Skin epidermis (tissue), 12 donors: ENCODE results near the gene SOD3.

Source experiments
- H3K27ac ChIP-seq, 21 experiments: fragments of 200-600 bp; sonication (generic) in 11 of 21; one replicate each; pipeline ENCODE4 v1.5.0; 2020; ENCODE audit warnings: mild to moderate bottlenecking in 3 of 21, inconsistent platforms in 2 of 21, moderate library complexity in 2 of 21
- H3K4me3 ChIP-seq, 7 experiments: fragments of 200-600 bp; sonication (generic) in 2 of 7; one replicate each; pipeline ENCODE4 v1.5.0; 2020; ENCODE audit warnings: inconsistent platforms in 2 of 7, mild to moderate bottlenecking in 2 of 7, moderate library complexity in 1 of 7

The SOD3 gene

DNA sequence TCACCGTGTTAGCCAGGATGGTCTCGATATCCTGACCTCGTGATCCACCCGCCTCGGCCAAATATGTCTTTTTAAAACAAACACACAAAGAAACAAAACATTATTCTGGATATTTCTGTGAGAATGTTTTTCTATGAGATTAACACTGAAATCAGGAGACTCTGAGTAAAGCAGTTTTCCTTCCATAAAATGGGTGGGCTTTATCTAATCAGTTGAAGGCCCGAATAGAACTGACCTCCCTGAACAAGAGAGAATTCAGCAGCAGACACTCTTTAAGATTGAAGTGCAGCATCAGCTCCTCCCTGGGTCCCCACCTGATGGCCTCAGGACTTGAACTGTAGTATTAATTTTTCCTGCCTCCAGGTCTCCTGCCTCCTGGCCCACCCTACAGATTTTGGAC, 22.4 kb upstream of the SOD3 start:
- no peak overlapping the region for H3K4me3 ChIP-seq
- H3K27ac ChIP-seq, result no peak overlapping the region

DNA sequence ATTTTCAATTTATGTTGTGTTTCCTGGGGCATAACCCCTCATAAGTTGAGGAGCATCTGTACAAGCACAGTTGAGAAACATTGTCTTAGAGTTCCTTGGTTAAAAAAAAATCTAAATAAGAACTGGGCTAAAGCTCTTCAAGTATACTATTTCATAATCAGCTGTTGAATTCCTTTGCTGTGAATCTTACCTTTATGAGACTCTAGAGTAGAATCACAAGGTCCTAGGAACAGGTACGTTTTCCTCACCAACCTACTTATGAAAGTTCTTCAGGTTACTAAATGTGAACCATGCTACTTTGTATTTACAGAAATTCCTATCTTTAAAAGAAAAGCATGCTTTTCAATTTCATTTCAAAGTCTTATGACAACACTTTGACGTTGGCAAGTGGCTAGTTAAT, 20.9 kb upstream of the SOD3 start:
- H3K27ac ChIP-seq, result no peak overlapping the region
- no peak overlapping the region for H3K4me3 ChIP-seq

DNA sequence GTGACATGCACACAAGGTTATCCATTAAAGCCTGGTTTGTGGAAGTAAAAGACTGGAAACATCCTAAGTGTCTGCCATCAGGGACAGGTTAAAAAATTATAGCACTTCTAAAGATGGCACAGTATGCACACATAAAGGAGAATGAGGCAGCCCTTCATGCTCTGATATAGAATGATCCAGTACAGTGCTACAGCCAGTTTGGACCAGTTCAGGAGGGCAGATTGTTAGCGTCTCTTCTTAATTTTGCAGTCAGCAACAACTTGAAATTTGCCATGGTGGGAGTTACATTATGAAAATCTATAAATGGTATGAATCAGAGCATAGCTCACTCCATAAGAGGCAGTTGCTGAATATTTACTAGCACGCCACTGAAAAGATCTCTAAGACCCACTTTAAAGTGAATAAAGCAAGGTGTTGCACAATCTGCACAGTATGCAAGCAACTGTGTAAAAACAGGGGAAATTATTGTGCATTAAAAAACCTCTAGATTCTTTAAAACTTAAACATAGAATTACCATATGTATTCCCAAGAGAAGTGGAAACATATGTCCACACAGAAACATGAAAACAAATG, 20.3 kb upstream of the SOD3 start:
- Histone ChIP-seq H3K27ac (no peak overlapping the region), H3K4me3 (no peak overlapping the region)

- no peak overlapping the region for H3K27ac ChIP-seq
- H3K4me3 ChIP-seq, result no peak overlapping the region
Measured at GRCh38 chr4:24775750-24776149, 19.6 kb upstream of the SOD3 start.

DNA sequence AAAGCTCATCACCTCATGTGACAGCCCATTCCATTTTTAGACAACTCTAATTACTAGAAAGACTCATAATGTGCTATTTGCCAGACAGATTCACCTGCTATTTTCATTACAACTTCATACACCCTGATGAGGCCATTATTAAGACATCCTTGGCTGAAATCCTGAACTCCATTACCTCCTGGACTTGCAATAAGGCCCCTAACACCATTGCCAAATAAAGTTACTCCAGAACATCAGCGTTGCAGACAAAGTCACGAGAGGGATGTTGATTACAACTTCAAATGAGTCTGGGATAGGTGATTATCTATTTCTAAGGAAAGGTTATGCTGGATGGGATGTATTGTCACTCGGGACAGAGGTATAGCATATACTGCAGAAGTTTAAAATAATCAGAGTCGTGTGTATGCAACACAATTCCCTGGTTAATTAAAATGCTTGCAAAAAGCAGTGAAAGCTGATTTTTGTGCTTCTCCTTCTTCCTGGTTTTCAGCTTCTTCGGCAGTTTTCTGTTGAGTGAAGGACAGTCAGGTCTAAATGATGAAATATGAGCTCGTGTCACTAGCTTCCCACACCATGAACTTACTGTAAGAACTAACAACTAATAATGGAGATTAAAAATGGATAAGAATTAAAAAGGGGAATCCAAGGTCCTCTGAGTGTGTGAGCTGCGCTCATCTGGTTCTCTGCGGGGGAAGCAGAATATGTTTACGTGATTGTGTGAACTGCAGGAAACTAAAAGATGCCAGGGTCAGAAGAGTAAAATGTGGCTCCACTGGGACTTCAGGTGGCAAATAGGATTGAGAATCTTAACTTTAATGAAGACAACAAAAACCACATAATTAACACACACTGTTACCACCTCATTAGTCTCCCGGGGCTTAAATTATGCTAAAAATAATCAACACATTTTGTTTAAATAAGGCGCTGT, 17.6 kb upstream of the SOD3 start:
- Histone ChIP-seq H3K4me3 (no peak overlapping the region), H3K27ac (peak overlapping the region in 2 of 21 experiments; percentile 13 to 56)

DNA sequence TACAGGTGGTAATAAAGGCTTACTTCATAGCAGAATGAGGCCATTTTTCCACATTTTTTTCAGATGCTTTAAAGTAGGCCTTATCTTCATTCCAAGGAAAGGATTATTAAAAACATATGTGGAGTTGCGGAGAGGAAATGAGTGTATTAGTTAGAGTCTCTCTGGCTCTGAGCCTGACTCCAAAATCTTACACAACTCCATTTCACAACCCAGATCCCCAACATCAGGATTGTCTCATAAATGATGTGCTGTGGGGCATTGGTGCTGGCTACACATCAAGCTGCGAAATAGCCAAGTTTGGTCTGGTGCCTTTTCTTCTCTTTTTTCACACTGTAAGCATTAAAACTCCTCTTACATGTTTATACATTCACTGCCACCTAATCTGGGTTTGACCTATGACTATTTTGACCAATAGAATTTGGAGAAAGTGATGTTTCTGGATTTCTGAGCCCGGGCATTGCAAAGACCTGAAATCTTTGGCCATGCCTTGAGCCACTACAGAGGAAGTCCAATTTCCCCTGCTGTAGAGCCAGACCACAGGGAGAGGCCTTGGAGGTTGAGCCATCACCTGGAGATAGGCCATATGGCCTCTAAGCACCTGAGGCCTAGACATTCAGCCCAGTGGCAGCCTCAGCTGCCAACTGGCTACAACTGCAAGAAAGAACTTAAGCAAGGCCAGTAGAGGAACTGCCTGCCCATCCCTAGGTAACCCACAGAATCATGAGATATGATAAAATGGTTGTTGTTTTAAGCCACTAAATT, 16.7 kb upstream of the SOD3 start:
- Histone ChIP-seq H3K4me3 (no peak overlapping the region), H3K27ac (peak overlapping the region in 5 of 21 experiments; percentile 7 to 56 (median 47))

GRCh38 chr4:24780936-24781495, 14.4 kb upstream of the SOD3 start:
- no peak overlapping the region for H3K27ac ChIP-seq
- H3K4me3 ChIP-seq, result no peak overlapping the region

GRCh38 chr4:24781999-24782745, 13.2 kb upstream of the SOD3 start:
- H3K27ac ChIP-seq, result peak overlapping the region in 1 of 21 experiments; percentile 5
- H3K4me3 ChIP-seq, result no peak overlapping the region

DNA sequence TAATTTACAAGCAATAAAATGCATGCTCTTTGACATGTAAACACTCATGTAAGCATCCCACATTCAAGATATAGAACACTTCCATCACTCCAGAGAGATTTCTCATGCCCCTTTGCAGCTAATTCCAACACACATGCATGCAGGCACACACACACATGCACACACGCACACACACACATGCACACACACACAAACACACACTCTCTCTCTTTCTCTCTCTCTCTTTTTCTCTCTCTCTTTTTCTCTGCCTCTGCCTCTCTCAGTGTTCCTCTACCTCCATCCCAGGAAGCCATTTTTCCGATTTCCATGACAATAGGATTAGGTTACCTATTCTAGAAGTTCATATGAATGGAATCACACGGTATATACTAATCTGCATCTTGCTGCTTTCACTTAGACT, 11.9 kb upstream of the SOD3 start:
- Histone ChIP-seq H3K27ac (no peak overlapping the region), H3K4me3 (no peak overlapping the region)

- no peak overlapping the region for H3K27ac ChIP-seq
- no peak overlapping the region for H3K4me3 ChIP-seq
Measured at GRCh38 chr4:24791043-24791442, 4.3 kb upstream of the SOD3 start.

DNA sequence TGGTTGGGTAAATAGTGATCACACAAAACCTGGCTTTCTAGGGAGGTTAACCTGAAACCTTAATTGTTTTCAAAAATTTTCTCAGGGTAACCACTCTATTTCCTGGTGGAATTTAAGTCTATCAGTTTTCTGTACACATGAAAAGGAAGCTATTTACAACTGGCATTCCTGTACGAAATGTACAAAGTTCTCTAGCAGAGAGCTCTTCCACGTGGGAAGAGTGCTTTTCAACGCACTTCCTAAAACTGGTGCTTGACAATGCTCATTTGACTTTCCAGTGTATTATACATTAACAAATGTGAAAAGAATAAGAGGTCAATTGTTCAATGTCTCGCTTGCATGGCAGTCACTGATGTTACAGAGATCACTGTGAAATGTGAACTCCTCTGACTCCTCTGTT, 2.8 kb upstream of the SOD3 start:
- Histone ChIP-seq H3K4me3 (no peak overlapping the region), H3K27ac (no peak overlapping the region)

- H3K4me3 ChIP-seq, result no peak overlapping the region
- peak overlapping the region in 10 of 21 experiments; percentile 40 to 82 (median 54) for H3K27ac ChIP-seq
Measured at GRCh38 chr4:24793219-24794005, 2.0 kb upstream of the SOD3 start.

- H3K4me3 ChIP-seq, result no peak overlapping the region
- peak overlapping the region in 16 of 21 experiments; percentile 11 to 82 (median 54) for H3K27ac ChIP-seq
Measured at GRCh38 chr4:24794051-24794450, 1.3 kb upstream of the SOD3 start.

GRCh38 chr4:24794480-24794879, 893 bp upstream of the SOD3 start:
- H3K27ac ChIP-seq, result peak overlapping the region in 16 of 21 experiments; percentile 11 to 82 (median 58)

GRCh38 chr4:24795666-24796381, 451 bp downstream of the SOD3 start:
- peak overlapping the region in 14 of 21 experiments; percentile 8 to 82 (median 62) for H3K27ac ChIP-seq
- H3K4me3 ChIP-seq, result peak overlapping the region in 3 of 7 experiments; percentile 2 to 23 (median 7)

More at GRCh38 chr4:24794480-24794879, 893 bp upstream of the SOD3 start:
- H3K4me3 ChIP-seq, result peak overlapping the region in 1 of 7 experiments; percentile 7

DNA sequence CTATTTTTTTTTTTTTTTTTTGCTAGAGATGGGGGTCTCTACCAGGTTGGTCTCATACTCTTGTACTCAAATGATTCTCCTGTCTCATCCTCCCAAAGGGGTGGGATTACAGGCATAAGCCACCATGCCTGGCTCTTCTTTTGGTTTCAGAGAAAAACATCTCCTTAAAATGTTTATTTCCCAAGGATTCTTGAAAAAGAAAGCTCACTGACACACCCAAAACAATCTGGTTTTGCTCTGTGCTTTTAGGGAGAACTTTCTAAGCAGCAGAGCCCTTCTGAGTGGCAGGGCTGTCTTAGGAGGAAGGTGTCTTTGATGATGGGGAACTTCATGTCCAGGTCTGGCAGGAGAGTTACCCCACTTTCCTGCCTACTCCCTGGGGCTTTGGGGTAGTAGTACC, 1.2 kb downstream of the SOD3 start:
- peak overlapping the region in 5 of 21 experiments; percentile 13 to 82 (median 76) for H3K27ac ChIP-seq
- no peak overlapping the region for H3K4me3 ChIP-seq

GRCh38 chr4:24798036-24798610, 2.8 kb downstream of the SOD3 start:
- Histone ChIP-seq H3K4me3 (no peak overlapping the region), H3K27ac (no peak overlapping the region)

- no peak overlapping the region for H3K27ac ChIP-seq
- no peak overlapping the region for H3K4me3 ChIP-seq
Measured at GRCh38 chr4:24799196-24799543, 3.8 kb downstream of the SOD3 start.
